DND-41 (cell line): Measurements from ENCODE around the gene CREM.

Source experiments
- EZH2 ChIP-seq: IDR thresholded peaks from 3 replicates; pipeline ENCODE4 v1.6.1; 2012; ENCODE audit warnings: borderline replicate concordance, low read depth, mild to moderate bottlenecking, moderate library complexity, low read length, inconsistent platforms; ENCODE audit not compliant: severe bottlenecking
- TF ChIP-seq, protein P1 (sequence below): IDR thresholded peaks from 2 replicates; pipeline ENCODE4 v1.5.1; 2012; ENCODE audit warnings: borderline replicate concordance, low read length, moderate library complexity, mild to moderate bottlenecking; ENCODE audit not compliant: poor library complexity, severe bottlenecking; ENCODE audit errors: extremely low read depth

DNA sequence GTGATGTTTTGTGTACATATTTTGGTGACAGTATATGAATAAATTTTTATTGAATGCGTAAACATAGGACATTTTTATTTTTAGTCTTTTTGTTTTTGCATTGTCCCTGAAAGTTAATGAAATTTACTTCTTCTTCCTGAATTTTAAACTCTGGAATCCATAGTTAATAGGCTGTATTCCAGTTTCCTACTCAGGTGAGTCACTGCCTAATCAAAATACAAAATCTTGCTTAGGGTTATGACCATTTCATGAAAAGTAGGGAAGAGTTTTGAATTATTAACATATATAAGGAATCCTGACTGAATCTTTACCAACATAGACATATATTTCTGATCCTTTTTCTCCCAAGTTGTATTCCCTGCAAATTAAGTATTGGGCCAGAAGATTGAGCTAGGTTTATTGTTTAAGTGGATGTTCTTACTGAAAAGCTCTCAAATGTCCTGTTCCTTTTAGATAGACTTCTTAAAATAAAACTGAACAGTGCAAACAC, 2.6 kb downstream of the CREM start:
- TF ChIP-seq, protein P1, sequence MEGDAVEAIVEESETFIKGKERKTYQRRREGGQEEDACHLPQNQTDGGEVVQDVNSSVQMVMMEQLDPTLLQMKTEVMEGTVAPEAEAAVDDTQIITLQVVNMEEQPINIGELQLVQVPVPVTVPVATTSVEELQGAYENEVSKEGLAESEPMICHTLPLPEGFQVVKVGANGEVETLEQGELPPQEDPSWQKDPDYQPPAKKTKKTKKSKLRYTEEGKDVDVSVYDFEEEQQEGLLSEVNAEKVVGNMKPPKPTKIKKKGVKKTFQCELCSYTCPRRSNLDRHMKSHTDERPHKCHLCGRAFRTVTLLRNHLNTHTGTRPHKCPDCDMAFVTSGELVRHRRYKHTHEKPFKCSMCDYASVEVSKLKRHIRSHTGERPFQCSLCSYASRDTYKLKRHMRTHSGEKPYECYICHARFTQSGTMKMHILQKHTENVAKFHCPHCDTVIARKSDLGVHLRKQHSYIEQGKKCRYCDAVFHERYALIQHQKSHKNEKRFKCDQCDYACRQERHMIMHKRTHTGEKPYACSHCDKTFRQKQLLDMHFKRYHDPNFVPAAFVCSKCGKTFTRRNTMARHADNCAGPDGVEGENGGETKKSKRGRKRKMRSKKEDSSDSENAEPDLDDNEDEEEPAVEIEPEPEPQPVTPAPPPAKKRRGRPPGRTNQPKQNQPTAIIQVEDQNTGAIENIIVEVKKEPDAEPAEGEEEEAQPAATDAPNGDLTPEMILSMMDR, result no peak
- no peak for TF ChIP-seq EZH2
